ENCODE results near the gene UAP1. TPM values are rescaled to one million over a fixed set of nuclear protein-coding genes. Genes with fewer than 3 reads are reported as not detected.

Gene UAP1
- total RNA-seq, 2 experiments from 2014 or later, result 30.0 to 41.2 TPM

DNA sequence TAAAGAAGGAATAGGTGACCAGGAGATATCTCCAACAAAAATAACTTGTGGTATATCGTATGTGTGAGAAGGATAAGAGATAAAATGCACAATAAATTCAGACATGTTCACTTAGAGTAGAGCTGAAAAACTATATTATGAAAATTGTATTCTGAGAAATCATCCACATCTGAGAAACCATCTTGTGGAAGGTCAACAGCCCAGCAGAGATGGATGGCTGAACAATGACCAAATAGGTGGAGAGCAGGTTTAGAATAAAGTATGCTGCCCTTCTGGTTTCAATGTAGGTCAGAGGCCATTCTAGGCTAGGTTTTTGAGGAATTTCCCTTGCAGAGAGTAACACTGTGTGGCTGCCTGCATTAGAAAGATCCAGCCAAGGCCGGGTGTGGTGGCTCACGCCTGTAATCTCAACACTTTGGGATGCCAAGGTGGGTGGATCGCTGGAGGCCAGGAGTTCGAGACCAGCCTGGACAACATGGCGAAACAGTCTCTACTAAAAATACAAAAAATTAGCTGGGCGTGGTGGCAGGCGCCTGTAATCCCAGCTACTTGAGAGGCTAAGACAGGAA, 8.8 kb upstream of the UAP1 start:
- no peaks in the 10 kb centered on the region for H4K20me1 ChIP-seq (ENCODE audit: insufficient read depth, low read length)
- no peaks in the 10 kb centered on the region for H3K9me2 ChIP-seq (ENCODE audit: insufficient read depth, low read length)
- ChIA-PET CTCF (ENCODE audit: unreplicated experiment) (no interaction called here), POLR2A (interaction anchor here (1.3 kb wide), 1 partner anchor 30 kb away, joined by 3 read pairs; no protein-coding TSS in a partner anchor)
- H3K9me3 ChIP-seq (ENCODE audit: low read length), result no peaks in the 10 kb centered on the region
- no peak overlapping the region for H3K4me2 ChIP-seq (ENCODE audit: low read length)
- H2AFZ ChIP-seq (ENCODE audit: low read length), result no peak overlapping the region
- BruUV-seq (replicated peaks), result no TSS peak
- intact Hi-C loops (cut with micrococcal nuclease; ENCODE audit: unreplicated experiment), result no loop called here
- no peak overlapping the region for H3K4me3 ChIP-seq (ENCODE audit: low read depth, low read length, poor library complexity, severe bottlenecking)
- H3K4me1 ChIP-seq (ENCODE audit: insufficient read depth, low read length, poor library complexity, severe bottlenecking), result no peaks in the 10 kb centered on the region
- no peak for DNase-seq (ENCODE audit: low spot score)
- H3K36me3 ChIP-seq (ENCODE audit: insufficient read depth, low read length), result no peaks in the 10 kb centered on the region
- TF ChIP-seq EZH2phosphoT487 (IDR thresholded peaks at IDR 0.05; ENCODE audit: borderline replicate concordance, low read depth, low read length), result no peak
- TF ChIP-seq, protein P1, sequence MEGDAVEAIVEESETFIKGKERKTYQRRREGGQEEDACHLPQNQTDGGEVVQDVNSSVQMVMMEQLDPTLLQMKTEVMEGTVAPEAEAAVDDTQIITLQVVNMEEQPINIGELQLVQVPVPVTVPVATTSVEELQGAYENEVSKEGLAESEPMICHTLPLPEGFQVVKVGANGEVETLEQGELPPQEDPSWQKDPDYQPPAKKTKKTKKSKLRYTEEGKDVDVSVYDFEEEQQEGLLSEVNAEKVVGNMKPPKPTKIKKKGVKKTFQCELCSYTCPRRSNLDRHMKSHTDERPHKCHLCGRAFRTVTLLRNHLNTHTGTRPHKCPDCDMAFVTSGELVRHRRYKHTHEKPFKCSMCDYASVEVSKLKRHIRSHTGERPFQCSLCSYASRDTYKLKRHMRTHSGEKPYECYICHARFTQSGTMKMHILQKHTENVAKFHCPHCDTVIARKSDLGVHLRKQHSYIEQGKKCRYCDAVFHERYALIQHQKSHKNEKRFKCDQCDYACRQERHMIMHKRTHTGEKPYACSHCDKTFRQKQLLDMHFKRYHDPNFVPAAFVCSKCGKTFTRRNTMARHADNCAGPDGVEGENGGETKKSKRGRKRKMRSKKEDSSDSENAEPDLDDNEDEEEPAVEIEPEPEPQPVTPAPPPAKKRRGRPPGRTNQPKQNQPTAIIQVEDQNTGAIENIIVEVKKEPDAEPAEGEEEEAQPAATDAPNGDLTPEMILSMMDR (conservative IDR thresholded peaks at IDR 0.05; ENCODE audit: low read length), result no peak
- H3K79me2 ChIP-seq (ENCODE audit: insufficient read depth, low read depth, low read length), result no peaks in the 10 kb centered on the region
- no peak overlapping the region for H3K27ac ChIP-seq (ENCODE audit: low read depth, low read length, poor library complexity, severe bottlenecking)

DNA sequence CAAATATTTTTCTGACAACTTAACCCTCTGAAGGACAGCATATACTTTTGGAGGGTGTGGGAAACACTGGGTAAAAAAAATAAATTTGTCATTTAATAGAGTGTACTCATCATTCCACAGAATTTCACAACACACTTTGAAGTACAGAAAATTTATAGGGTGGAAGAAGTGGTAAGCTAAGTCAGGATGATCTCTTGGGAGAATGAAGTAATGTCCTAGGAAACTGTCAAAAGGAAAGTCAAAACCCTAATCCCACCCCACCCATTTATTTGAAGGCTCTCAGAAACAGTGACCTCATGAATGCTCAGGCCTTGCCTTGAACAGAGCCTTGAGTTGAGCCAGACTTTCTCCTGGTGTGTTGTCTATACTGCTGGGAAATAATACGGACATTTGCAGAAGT, 7.3 kb upstream of the UAP1 start:
- Histone ChIP-seq H3K4me2 (ENCODE audit: low read length) (no peak overlapping the region), H4K20me1 (ENCODE audit: insufficient read depth, low read length) (no peaks in the 10 kb centered on the region), H3K4me3 (ENCODE audit: low read depth, low read length, poor library complexity, severe bottlenecking) (no peak overlapping the region), H3K4me1 (ENCODE audit: insufficient read depth, low read length, poor library complexity, severe bottlenecking) (no peaks in the 10 kb centered on the region), H2AFZ (ENCODE audit: low read length) (no peak overlapping the region), H3K36me3 (ENCODE audit: insufficient read depth, low read length) (no peaks in the 10 kb centered on the region), H3K9me2 (ENCODE audit: insufficient read depth, low read length) (no peaks in the 10 kb centered on the region), H3K79me2 (ENCODE audit: insufficient read depth, low read depth, low read length) (no peaks in the 10 kb centered on the region), H3K9me3 (ENCODE audit: low read length) (no peaks in the 10 kb centered on the region), H3K27ac (ENCODE audit: low read depth, low read length, poor library complexity, severe bottlenecking) (no peak overlapping the region)
- TF ChIP-seq EZH2phosphoT487 (IDR thresholded peaks at IDR 0.05; ENCODE audit: borderline replicate concordance, low read depth, low read length), result no peak
- TF ChIP-seq, protein P1 (conservative IDR thresholded peaks at IDR 0.05; ENCODE audit: low read length), result no peak
- ChIA-PET POLR2A (no interaction called here), CTCF (ENCODE audit: unreplicated experiment) (no interaction called here)
- no peak for DNase-seq (ENCODE audit: low spot score)
- BruUV-seq (replicated peaks), result no TSS peak
- intact Hi-C loops (cut with micrococcal nuclease; ENCODE audit: unreplicated experiment), result no loop called here

DNA sequence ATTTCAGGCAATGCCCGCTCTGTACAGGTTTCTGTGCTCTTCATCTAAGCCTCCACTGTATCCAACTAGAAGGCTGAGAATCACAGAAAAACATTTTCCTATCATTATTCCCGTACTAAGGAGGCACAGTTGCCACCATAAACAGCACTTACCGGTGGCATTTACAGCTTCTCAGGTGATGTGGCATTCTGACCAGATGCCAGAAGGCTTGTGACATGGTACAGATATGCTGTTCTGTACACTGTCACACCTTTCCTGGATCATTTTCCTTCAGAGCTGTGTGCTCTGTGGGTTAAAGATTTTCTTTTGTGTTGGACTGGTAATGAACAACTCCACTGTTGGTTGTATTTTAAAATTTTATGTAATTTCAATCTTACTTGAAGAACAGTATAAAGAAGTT, 4.0 kb upstream of the UAP1 start:
- H3K27ac ChIP-seq (ENCODE audit: low read depth, low read length, poor library complexity, severe bottlenecking), result no peak overlapping the region
- peaks cover 11% of the 10 kb centered on the region for H3K4me1 ChIP-seq (ENCODE audit: insufficient read depth, low read length, poor library complexity, severe bottlenecking)
- CTCF ChIA-PET (ENCODE audit: unreplicated experiment), result no interaction called here
- POLR2A ChIA-PET, result no interaction called here
- BruUV-seq (replicated peaks), result no TSS peak
- no peaks in the 10 kb centered on the region for H3K36me3 ChIP-seq (ENCODE audit: insufficient read depth, low read length)
- no peak overlapping the region for H3K4me2 ChIP-seq (ENCODE audit: low read length)
- intact Hi-C loops (cut with micrococcal nuclease; ENCODE audit: unreplicated experiment), result no loop called here
- H3K9me3 ChIP-seq (ENCODE audit: low read length), result no peaks in the 10 kb centered on the region
- H3K79me2 ChIP-seq (ENCODE audit: insufficient read depth, low read depth, low read length), result peaks cover under 1% of the 10 kb centered on the region; the same call in 1 of the 2 replicates
- no peaks in the 10 kb centered on the region for H3K9me2 ChIP-seq (ENCODE audit: insufficient read depth, low read length)
- no peak for DNase-seq (ENCODE audit: low spot score)
- H2AFZ ChIP-seq (ENCODE audit: low read length), result no peak overlapping the region
- no peak overlapping the region for H3K4me3 ChIP-seq (ENCODE audit: low read depth, low read length, poor library complexity, severe bottlenecking)
- TF ChIP-seq EZH2phosphoT487 (IDR thresholded peaks at IDR 0.05; ENCODE audit: borderline replicate concordance, low read depth, low read length), result no peak
- TF ChIP-seq, protein P1 (conservative IDR thresholded peaks at IDR 0.05; ENCODE audit: low read length), result no peak
- no peaks in the 10 kb centered on the region for H4K20me1 ChIP-seq (ENCODE audit: insufficient read depth, low read length)

Measured in OCI-LY7 (cell line).